Osteocyte (in vitro differentiated cells): ENCODE measurements around the gene MYBPH. TPM values are rescaled to one million over a fixed set of nuclear protein-coding genes. Genes with fewer than 3 reads are reported as not detected.

Source experiments
- DNase-seq: peaks from one replicate; pipeline ENCODE4 v3.0.0; 2021; ENCODE audit warnings: mixed read lengths; ENCODE audit not compliant: unreplicated experiment; ENCODE audit errors: extremely low spot score
- H3K27ac Mint-ChIP-seq: one replicate; pipeline ENCODE4 v1.8.0; 2021; ENCODE audit warnings: mild to moderate bottlenecking, mixed read lengths; ENCODE audit not compliant: unreplicated experiment
- H3K27me3 Mint-ChIP-seq: one replicate; pipeline ENCODE4 v1.8.0; 2021; ENCODE audit warnings: mixed read lengths; ENCODE audit not compliant: unreplicated experiment
- H3K36me3 Mint-ChIP-seq: one replicate; pipeline ENCODE4 v1.8.0; 2021; ENCODE audit warnings: mixed read lengths; ENCODE audit not compliant: unreplicated experiment
- H3K4me1 Mint-ChIP-seq: one replicate; pipeline ENCODE4 v1.8.0; 2021; ENCODE audit warnings: mixed read lengths; ENCODE audit not compliant: unreplicated experiment
- H3K4me3 Mint-ChIP-seq: one replicate; pipeline ENCODE4 v1.8.0; 2021; ENCODE audit warnings: mild to moderate bottlenecking, moderate library complexity, mixed read lengths; ENCODE audit not compliant: unreplicated experiment
- H3K9me3 Mint-ChIP-seq: one replicate; pipeline ENCODE4 v1.8.0; 2021; ENCODE audit warnings: mixed read lengths; ENCODE audit not compliant: unreplicated experiment
- CTCF ChIP-seq: fragments of 200-600 bp; sonication (generic); IDR thresholded peaks from 2 replicates; pipeline ENCODE4 v1.5.0; 2021; ENCODE audit warnings: antibody characterized with exemption, mild to moderate bottlenecking, moderate library complexity
- total RNA-seq: library from RNA; stranded (reverse); gene quantifications from 2 replicates; pipeline ENCODE4 v1.2.1, GENCODE V29; 2021

The MYBPH gene
- total RNA-seq, 1 donor from 2014 or later: not detected

GRCh38 chr1:203124546-203125317, 50.9 kb downstream of the MYBPH start:
- Mint-ChIP-seq H3K36me3 (no peaks in the 10 kb centered on the region), H3K27me3 (peaks cover 72% of the 10 kb centered on the region), H3K4me3 (no peak overlapping the region), H3K9me3 (no peaks in the 10 kb centered on the region), H3K4me1 (peaks cover 18% of the 10 kb centered on the region), H3K27ac (no peak overlapping the region)
- DNase-seq: peak; percentile 67
- TF ChIP-seq CTCF: no peak

GRCh38 chr1:203124011-203124410, 51.6 kb downstream of the MYBPH start:
- no peaks in the 10 kb centered on the region for H3K36me3 Mint-ChIP-seq
- no peak overlapping the region for H3K27ac Mint-ChIP-seq
- DNase-seq: peak; percentile 59
- TF ChIP-seq CTCF: no peak
- peaks cover 73% of the 10 kb centered on the region for H3K27me3 Mint-ChIP-seq
- no peak overlapping the region for H3K4me3 Mint-ChIP-seq
- H3K9me3 Mint-ChIP-seq: no peaks in the 10 kb centered on the region
- peaks cover 15% of the 10 kb centered on the region for H3K4me1 Mint-ChIP-seq

GRCh38 chr1:203122159-203122558, 53.5 kb downstream of the MYBPH start:
- Mint-ChIP-seq H3K4me3 (no peak overlapping the region), H3K4me1 (peaks cover 5% of the 10 kb centered on the region), H3K27ac (no peak overlapping the region), H3K36me3 (no peaks in the 10 kb centered on the region), H3K9me3 (no peaks in the 10 kb centered on the region), H3K27me3 (peaks cover 85% of the 10 kb centered on the region)
- TF ChIP-seq CTCF: no peak
- DNase-seq: peak; percentile 65

- Mint-ChIP-seq H3K9me3 (no peaks in the 10 kb centered on the region), H3K36me3 (no peaks in the 10 kb centered on the region), H3K27me3 (peaks cover 91% of the 10 kb centered on the region), H3K27ac (no peak overlapping the region), H3K4me1 (no peaks in the 10 kb centered on the region), H3K4me3 (no peak overlapping the region)
- TF ChIP-seq CTCF: no peak
- DNase-seq: peak; percentile 69
These were observed 54.2 kb downstream of the MYBPH start for GRCh38 chr1:203121186-203122015.
